Frontal cortex (tissue), 4 donors: ENCODE data around the gene CLIC1. TPM values are rescaled to one million over a fixed set of nuclear protein-coding genes. Genes with fewer than 3 reads are reported as not detected.

ENCODE experiments used
- DNase-seq, 2 donors: peaks; one replicate each; pipeline ENCODE4 v3.0.0; 2012; ENCODE audit warnings: low spot score in 2 of 2
- FAIRE-seq: peaks from 2 replicates; lab custom pipeline; 2012; peaks lifted over from hg19 to GRCh38; lab: Jason Lieb, UNC
- total RNA-seq: library from RNA; depleted of rRNA; stranded (reverse); fragments of >200 nt; gene quantifications from one replicate; pipeline ENCODE4 v1.2.3, GENCODE V29; 2014
- donor health status: control.
- donor health status: control.
- donor health status: control.

CLIC1 gene
- total RNA-seq, 1 donor from 2014 or later = 26.1 TPM

- DNase-seq (no peak), FAIRE-seq (no peak)
Observed at GRCh38 chr6:31708224-31708623, 28.1 kb downstream of the CLIC1 start.

GRCh38 chr6:31707701-31708100 is 28.6 kb downstream of the CLIC1 start:
- no peak for FAIRE-seq
- DNase-seq = no peak

- DNase-seq = no peak
- no peak for FAIRE-seq
Observed at GRCh38 chr6:31706599-31706998, 29.7 kb downstream of the CLIC1 start, which contains the start of gene LY6G6F. LY6G6F (plus strand) TSS chr6:31706866; CDS start chr6:31706907, 41 bp downstream.

- no peak for FAIRE-seq
- DNase-seq = no peak
Observed at GRCh38 chr6:31705931-31706330, 30.4 kb downstream of the CLIC1 start.

- FAIRE-seq (no peak), DNase-seq (peak; percentile 92 to 99)
Observed at GRCh38 chr6:31702819-31703716, 33.3 kb downstream of the CLIC1 start, which contains the start of gene ABHD16A. ABHD16A (minus strand) TSS chr6:31703324; CDS start chr6:31703281, 43 bp downstream.

- DNase-seq = peak in 1 of 2 donors; percentile 55
Observed at GRCh38 chr6:31702405-31702818, 33.9 kb downstream of the CLIC1 start.

GRCh38 chr6:31701666-31702404 is 34.5 kb downstream of the CLIC1 start:
- FAIRE-seq (no peak), DNase-seq (no peak)

More at GRCh38 chr6:31702405-31702818, 33.9 kb downstream of the CLIC1 start:
- no peak for FAIRE-seq

- no peak for FAIRE-seq
- no peak for DNase-seq
Observed at GRCh38 chr6:31700740-31701401, 35.5 kb downstream of the CLIC1 start.

- FAIRE-seq = no peak
Observed at GRCh38 chr6:31697555-31697954, 38.8 kb downstream of the CLIC1 start.

GRCh38 chr6:31693535-31693934 is 42.8 kb downstream of the CLIC1 start:
- FAIRE-seq = no peak
- DNase-seq = no peak

More at GRCh38 chr6:31697555-31697954, 38.8 kb downstream of the CLIC1 start:
- no peak for DNase-seq

GRCh38 chr6:31692886-31693285 is 43.4 kb downstream of the CLIC1 start:
- no peak for DNase-seq
- FAIRE-seq = no peak

- no peak for FAIRE-seq
- no peak for DNase-seq
Observed at GRCh38 chr6:31692353-31692752, 44.0 kb downstream of the CLIC1 start.

- DNase-seq (no peak), FAIRE-seq (no peak)
Observed at GRCh38 chr6:31691564-31692108, 44.7 kb downstream of the CLIC1 start.

GRCh38 chr6:31691078-31691463 is 45.3 kb downstream of the CLIC1 start:
- FAIRE-seq = no peak

GRCh38 chr6:31690231-31691077 is 45.9 kb downstream of the CLIC1 start:
- no peak for FAIRE-seq
- DNase-seq = no peak

More at GRCh38 chr6:31691078-31691463, 45.3 kb downstream of the CLIC1 start:
- no peak for DNase-seq

GRCh38 chr6:31689249-31690110 is 46.9 kb downstream of the CLIC1 start:
- DNase-seq (no peak), FAIRE-seq (no peak)

GRCh38 chr6:31687860-31688693 is 48.3 kb downstream of the CLIC1 start:
- no peak for FAIRE-seq
- no peak for DNase-seq
